ENCODE data around the gene NPNT.

Gene NPNT

GRCh38 chr4:105924341-105924740 lies 29.1 kb downstream of the NPNT start:
- no peaks in the 10 kb centered on the region for H3K9me3 ChIP-seq (ENCODE audit: control insufficient read depth, low read length)
- H3K4me1 ChIP-seq (ENCODE audit: control insufficient read depth, insufficient read depth, low read length), result no peaks in the 10 kb centered on the region

GRCh38 chr4:105930698-105931097 lies 35.4 kb downstream of the NPNT start:
- Histone ChIP-seq H3K9me3 (ENCODE audit: control insufficient read depth, low read length) (no peaks in the 10 kb centered on the region), H3K36me3 (ENCODE audit: control insufficient read depth, insufficient read depth, low read length) (no peaks in the 10 kb centered on the region), H3K9ac (ENCODE audit: low read length) (no peak overlapping the region), H3K4me1 (ENCODE audit: control insufficient read depth, insufficient read depth, low read length) (no peaks in the 10 kb centered on the region), H3K4me3 (ENCODE audit: low read length) (no peak overlapping the region), H3K27me3 (ENCODE audit: control insufficient read depth, insufficient read depth, low read length) (no peaks in the 10 kb centered on the region)

More at GRCh38 chr4:105924341-105924740, 29.1 kb downstream of the NPNT start:
- H3K9ac ChIP-seq (ENCODE audit: low read length), result no peak overlapping the region
- no peak overlapping the region for H3K4me3 ChIP-seq (ENCODE audit: low read length)
- no peaks in the 10 kb centered on the region for H3K36me3 ChIP-seq (ENCODE audit: control insufficient read depth, insufficient read depth, low read length)
- H3K27me3 ChIP-seq (ENCODE audit: control insufficient read depth, insufficient read depth, low read length), result no peaks in the 10 kb centered on the region

GRCh38 chr4:105933083-105933482 lies 37.8 kb downstream of the NPNT start:
- H3K9me3 ChIP-seq (ENCODE audit: control insufficient read depth, low read length), result no peaks in the 10 kb centered on the region
- H3K4me1 ChIP-seq (ENCODE audit: control insufficient read depth, insufficient read depth, low read length), result no peaks in the 10 kb centered on the region
- H3K4me3 ChIP-seq (ENCODE audit: low read length), result no peak overlapping the region
- H3K36me3 ChIP-seq (ENCODE audit: control insufficient read depth, insufficient read depth, low read length), result no peaks in the 10 kb centered on the region
- no peaks in the 10 kb centered on the region for H3K27me3 ChIP-seq (ENCODE audit: control insufficient read depth, insufficient read depth, low read length)
- H3K9ac ChIP-seq (ENCODE audit: low read length), result no peak overlapping the region

- no peaks in the 10 kb centered on the region for H3K4me1 ChIP-seq (ENCODE audit: control insufficient read depth, insufficient read depth, low read length)
- no peaks in the 10 kb centered on the region for H3K27me3 ChIP-seq (ENCODE audit: control insufficient read depth, insufficient read depth, low read length)
- no peaks in the 10 kb centered on the region for H3K36me3 ChIP-seq (ENCODE audit: control insufficient read depth, insufficient read depth, low read length)
- no peak overlapping the region for H3K9ac ChIP-seq (ENCODE audit: low read length)
- no peaks in the 10 kb centered on the region for H3K9me3 ChIP-seq (ENCODE audit: control insufficient read depth, low read length)
- H3K4me3 ChIP-seq (ENCODE audit: low read length), result no peak overlapping the region
Observed at GRCh38 chr4:105934386-105934785, 39.1 kb downstream of the NPNT start.

- Histone ChIP-seq H3K9ac (ENCODE audit: low read length) (no peak overlapping the region), H3K36me3 (ENCODE audit: control insufficient read depth, insufficient read depth, low read length) (no peaks in the 10 kb centered on the region), H3K4me3 (ENCODE audit: low read length) (no peak overlapping the region), H3K9me3 (ENCODE audit: control insufficient read depth, low read length) (no peaks in the 10 kb centered on the region), H3K27me3 (ENCODE audit: control insufficient read depth, insufficient read depth, low read length) (no peaks in the 10 kb centered on the region), H3K4me1 (ENCODE audit: control insufficient read depth, insufficient read depth, low read length) (no peaks in the 10 kb centered on the region)
Observed at GRCh38 chr4:105936901-105937300, 41.6 kb downstream of the NPNT start.

- Histone ChIP-seq H3K4me1 (ENCODE audit: control insufficient read depth, insufficient read depth, low read length) (no peaks in the 10 kb centered on the region), H3K4me3 (ENCODE audit: low read length) (no peak overlapping the region), H3K36me3 (ENCODE audit: control insufficient read depth, insufficient read depth, low read length) (no peaks in the 10 kb centered on the region), H3K9ac (ENCODE audit: low read length) (no peak overlapping the region), H3K27me3 (ENCODE audit: control insufficient read depth, insufficient read depth, low read length) (no peaks in the 10 kb centered on the region), H3K9me3 (ENCODE audit: control insufficient read depth, low read length) (no peaks in the 10 kb centered on the region)
Observed at GRCh38 chr4:105937759-105938158, 42.5 kb downstream of the NPNT start.

GRCh38 chr4:105943234-105943633 lies 48.0 kb downstream of the NPNT start:
- no peaks in the 10 kb centered on the region for H3K9me3 ChIP-seq (ENCODE audit: control insufficient read depth, low read length)
- H3K27me3 ChIP-seq (ENCODE audit: control insufficient read depth, insufficient read depth, low read length), result no peaks in the 10 kb centered on the region
- no peaks in the 10 kb centered on the region for H3K36me3 ChIP-seq (ENCODE audit: control insufficient read depth, insufficient read depth, low read length)
- H3K9ac ChIP-seq (ENCODE audit: low read length), result no peak overlapping the region
- no peaks in the 10 kb centered on the region for H3K4me1 ChIP-seq (ENCODE audit: control insufficient read depth, insufficient read depth, low read length)
- H3K4me3 ChIP-seq (ENCODE audit: low read length), result no peak overlapping the region

GRCh38 chr4:105944540-105944939 lies 49.3 kb downstream of the NPNT start:
- Histone ChIP-seq H3K36me3 (ENCODE audit: control insufficient read depth, insufficient read depth, low read length) (no peaks in the 10 kb centered on the region), H3K27me3 (ENCODE audit: control insufficient read depth, insufficient read depth, low read length) (no peaks in the 10 kb centered on the region), H3K4me1 (ENCODE audit: control insufficient read depth, insufficient read depth, low read length) (no peaks in the 10 kb centered on the region), H3K9me3 (ENCODE audit: control insufficient read depth, low read length) (no peaks in the 10 kb centered on the region), H3K9ac (ENCODE audit: low read length) (no peak overlapping the region), H3K4me3 (ENCODE audit: low read length) (no peak overlapping the region)

- no peak overlapping the region for H3K9ac ChIP-seq (ENCODE audit: low read length)
- no peaks in the 10 kb centered on the region for H3K27me3 ChIP-seq (ENCODE audit: control insufficient read depth, insufficient read depth, low read length)
- no peaks in the 10 kb centered on the region for H3K4me1 ChIP-seq (ENCODE audit: control insufficient read depth, insufficient read depth, low read length)
- no peaks in the 10 kb centered on the region for H3K36me3 ChIP-seq (ENCODE audit: control insufficient read depth, insufficient read depth, low read length)
- H3K9me3 ChIP-seq (ENCODE audit: control insufficient read depth, low read length), result no peaks in the 10 kb centered on the region
- H3K4me3 ChIP-seq (ENCODE audit: low read length), result no peak overlapping the region
Observed at GRCh38 chr4:105946771-105947170, 51.5 kb downstream of the NPNT start.

GRCh38 chr4:105950701-105951100 lies 55.4 kb downstream of the NPNT start:
- Histone ChIP-seq H3K27me3 (ENCODE audit: control insufficient read depth, insufficient read depth, low read length) (no peaks in the 10 kb centered on the region), H3K9ac (ENCODE audit: low read length) (no peak overlapping the region), H3K36me3 (ENCODE audit: control insufficient read depth, insufficient read depth, low read length) (no peaks in the 10 kb centered on the region), H3K9me3 (ENCODE audit: control insufficient read depth, low read length) (no peaks in the 10 kb centered on the region), H3K4me3 (ENCODE audit: low read length) (no peak overlapping the region), H3K4me1 (ENCODE audit: control insufficient read depth, insufficient read depth, low read length) (no peaks in the 10 kb centered on the region)

GRCh38 chr4:105951198-105951597 lies 55.9 kb downstream of the NPNT start:
- Histone ChIP-seq H3K9ac (ENCODE audit: low read length) (no peak overlapping the region), H3K4me1 (ENCODE audit: control insufficient read depth, insufficient read depth, low read length) (no peaks in the 10 kb centered on the region), H3K27me3 (ENCODE audit: control insufficient read depth, insufficient read depth, low read length) (no peaks in the 10 kb centered on the region), H3K4me3 (ENCODE audit: low read length) (no peak overlapping the region), H3K36me3 (ENCODE audit: control insufficient read depth, insufficient read depth, low read length) (no peaks in the 10 kb centered on the region), H3K9me3 (ENCODE audit: control insufficient read depth, low read length) (no peaks in the 10 kb centered on the region)

GRCh38 chr4:105952591-105952990 lies 57.3 kb downstream of the NPNT start:
- no peaks in the 10 kb centered on the region for H3K36me3 ChIP-seq (ENCODE audit: control insufficient read depth, insufficient read depth, low read length)
- no peaks in the 10 kb centered on the region for H3K9me3 ChIP-seq (ENCODE audit: control insufficient read depth, low read length)
- no peaks in the 10 kb centered on the region for H3K27me3 ChIP-seq (ENCODE audit: control insufficient read depth, insufficient read depth, low read length)
- H3K4me3 ChIP-seq (ENCODE audit: low read length), result no peak overlapping the region
- no peak overlapping the region for H3K9ac ChIP-seq (ENCODE audit: low read length)
- no peaks in the 10 kb centered on the region for H3K4me1 ChIP-seq (ENCODE audit: control insufficient read depth, insufficient read depth, low read length)

GRCh38 chr4:105956569-105956968 lies 61.3 kb downstream of the NPNT start:
- Histone ChIP-seq H3K4me3 (ENCODE audit: low read length) (no peak overlapping the region), H3K4me1 (ENCODE audit: control insufficient read depth, insufficient read depth, low read length) (no peaks in the 10 kb centered on the region), H3K9me3 (ENCODE audit: control insufficient read depth, low read length) (no peaks in the 10 kb centered on the region), H3K9ac (ENCODE audit: low read length) (no peak overlapping the region), H3K27me3 (ENCODE audit: control insufficient read depth, insufficient read depth, low read length) (no peaks in the 10 kb centered on the region), H3K36me3 (ENCODE audit: control insufficient read depth, insufficient read depth, low read length) (no peaks in the 10 kb centered on the region)
